Kidney glomerular epithelial cell (primary cell): Measurements from ENCODE around the gene FAM229A.
"Not testable (repeated sequence)": the region's sequence is repeated elsewhere in the genome, so short reads cannot be mapped to it uniquely, and the experiment has no call there.

Experiments
- DNase-seq: peaks from one replicate; lab custom pipeline; 2025; lab: John Stamatoyannopoulos, UW

The FAM229A gene

DNA sequence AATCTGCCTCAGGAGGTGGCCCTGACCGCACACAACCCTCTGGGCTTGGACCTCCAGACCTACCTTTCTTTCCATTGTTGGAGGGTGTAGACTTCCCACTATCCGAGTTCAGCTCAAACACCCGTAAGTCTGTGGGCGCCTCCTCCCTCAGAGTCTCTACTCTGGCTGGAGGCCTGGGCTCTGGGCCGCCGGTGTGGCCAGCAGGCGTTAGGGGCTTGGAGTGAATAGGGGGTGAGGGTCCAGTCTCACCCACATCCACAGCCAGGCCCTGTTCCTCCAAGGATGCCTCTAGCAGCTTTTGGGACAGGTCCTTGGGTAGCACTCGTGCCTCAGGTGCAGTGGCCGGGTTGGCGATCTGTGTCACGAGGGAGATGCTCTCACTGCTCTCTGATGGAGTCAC is 13.9 kb upstream of the FAM229A start:
- DNase-seq = no peak

DNA sequence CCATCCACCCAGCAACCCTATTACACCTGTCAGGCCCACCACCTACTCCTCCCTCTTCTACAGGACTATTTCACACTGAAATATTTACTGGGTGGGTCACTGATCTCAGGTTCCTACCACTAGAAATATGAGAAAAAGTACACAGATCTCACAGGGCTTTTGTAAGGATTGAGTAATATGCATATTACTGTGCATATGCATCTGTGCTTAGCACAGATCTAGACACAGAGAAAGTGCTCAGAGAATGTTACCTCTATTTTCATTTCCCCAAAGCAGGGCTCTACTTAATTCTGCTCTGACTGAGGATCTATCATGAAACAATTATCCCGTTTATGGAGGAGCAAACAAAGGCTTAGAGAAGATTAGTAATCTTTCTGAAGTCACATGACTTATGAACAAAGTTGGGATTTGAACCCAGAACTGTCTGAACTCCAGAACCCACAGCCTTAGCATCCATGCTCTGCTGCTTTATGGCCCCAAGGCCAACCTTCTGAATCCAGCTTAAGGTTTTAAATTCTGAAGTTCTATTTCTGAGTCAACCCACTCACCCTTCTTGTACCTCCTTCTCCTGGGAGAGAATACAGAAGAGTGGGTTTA is 11.8 kb upstream of the FAM229A start:
- no peak for DNase-seq

DNA sequence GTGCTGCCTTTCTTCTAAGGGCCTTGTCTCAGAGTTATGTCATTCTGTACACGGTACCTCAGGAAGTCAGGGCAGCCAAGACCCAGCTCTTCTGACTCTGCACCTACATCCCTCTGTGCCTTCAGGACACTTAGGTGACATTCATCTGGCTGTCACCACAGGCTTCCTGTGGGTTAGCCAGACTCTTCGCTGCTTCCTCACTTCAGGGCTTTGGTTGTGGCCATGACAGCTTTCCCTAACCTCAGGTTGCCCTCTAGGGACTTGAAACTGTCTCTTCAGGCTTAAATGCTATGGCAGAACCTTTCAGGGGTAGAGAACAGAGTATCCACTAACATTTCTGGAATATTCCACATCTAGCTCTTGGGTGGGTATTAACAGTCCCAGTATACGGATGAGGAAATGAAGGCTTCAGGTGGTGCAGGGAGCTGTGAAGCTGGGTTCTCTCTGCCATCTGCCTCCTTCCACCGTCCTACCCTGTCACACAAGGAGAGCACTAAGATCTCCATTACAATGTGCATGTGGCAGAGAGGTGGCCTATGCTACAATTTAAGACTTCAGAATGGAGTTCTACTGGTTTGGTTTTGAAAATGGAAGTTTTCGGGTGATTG is 10.0 kb upstream of the FAM229A start:
- no peak for DNase-seq

DNA sequence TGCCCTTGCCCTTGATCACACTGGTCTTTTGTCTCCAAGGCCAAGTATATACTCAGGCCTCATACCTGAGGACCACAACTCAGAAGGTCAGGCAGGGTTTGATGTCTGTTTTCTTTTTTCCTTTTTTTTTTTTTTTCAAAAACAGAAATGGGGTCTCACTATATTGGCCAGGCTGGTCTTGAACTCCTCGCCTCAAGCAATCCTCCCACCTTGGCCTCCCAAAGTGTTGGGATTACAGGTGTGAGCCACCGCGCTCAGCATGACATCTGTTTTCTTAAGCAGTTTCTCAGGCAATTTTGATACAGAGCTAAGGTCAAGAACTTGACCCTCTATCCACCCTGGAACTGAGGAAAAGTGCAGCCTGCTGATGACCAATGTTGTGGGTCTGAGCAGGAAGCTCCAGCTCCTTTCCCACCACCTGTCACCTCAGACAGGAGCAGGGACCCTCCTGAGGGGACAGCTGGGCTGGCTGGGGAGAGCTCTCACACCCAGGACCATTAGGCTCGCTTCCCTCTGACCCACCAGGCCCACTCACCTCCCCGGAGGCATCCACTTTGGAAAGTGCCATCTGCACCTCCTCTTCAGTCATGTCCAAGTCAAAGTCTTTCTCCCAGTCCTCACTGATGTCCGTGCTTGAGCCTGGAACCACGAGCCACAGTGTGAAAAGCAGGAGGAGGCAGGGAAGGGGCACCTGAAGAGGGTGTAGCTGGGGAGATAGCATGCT is 5.8 kb upstream of the FAM229A start:
- DNase-seq = no peak

DNA sequence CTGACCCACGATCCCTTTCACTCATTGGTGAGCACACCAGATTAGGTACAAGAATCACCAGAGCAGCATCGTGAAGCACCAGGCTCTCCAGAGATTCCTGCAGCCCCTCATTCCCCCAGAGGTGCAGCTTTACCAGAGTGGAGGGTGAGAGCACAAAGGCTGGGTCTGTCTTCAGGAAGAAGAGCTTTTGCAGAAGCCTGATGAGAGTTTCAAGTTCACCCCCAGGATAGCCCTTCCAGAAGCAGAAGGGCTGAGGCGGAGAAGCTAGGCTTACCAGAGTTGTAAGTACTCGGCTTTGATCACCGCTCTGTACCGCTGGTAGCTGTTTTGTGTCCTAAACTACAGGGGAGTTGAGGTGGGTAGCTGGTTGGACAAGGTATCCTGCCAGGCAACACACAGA is 3.2 kb upstream of the FAM229A start:
- no peak for DNase-seq

DNA sequence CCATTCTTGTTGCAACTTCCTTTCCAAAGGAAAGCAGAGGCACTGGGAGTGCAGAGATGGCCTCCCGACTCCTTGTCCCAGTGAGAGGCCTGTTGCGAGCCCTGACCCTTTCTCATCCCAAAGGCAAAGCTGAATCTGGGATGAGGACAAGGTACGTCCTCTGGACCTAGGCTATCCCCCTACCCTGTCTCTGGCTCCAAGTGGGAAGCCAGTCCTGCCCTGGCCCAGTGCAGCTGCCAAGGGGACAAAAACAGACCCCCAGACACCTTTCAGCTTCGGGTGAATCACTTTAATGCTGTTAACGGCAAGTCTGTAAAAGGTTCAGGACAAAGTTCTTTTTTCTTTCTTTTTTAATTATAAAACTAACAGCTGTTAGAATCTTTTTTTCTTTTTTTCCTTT is 2.6 kb upstream of the FAM229A start:
- no peak for DNase-seq

DNA sequence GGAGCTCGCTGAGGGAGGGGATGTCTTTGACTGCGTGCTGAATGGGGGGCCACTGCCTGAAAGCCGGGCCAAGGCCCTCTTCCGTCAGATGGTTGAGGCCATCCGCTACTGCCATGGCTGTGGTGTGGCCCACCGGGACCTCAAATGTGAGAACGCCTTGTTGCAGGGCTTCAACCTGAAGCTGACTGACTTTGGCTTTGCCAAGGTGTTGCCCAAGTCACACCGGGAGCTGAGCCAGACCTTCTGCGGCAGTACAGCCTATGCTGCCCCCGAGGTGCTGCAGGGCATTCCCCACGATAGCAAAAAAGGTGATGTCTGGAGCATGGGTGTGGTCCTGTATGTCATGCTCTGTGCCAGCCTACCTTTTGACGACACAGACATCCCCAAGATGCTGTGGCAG is 1.4 kb upstream of the FAM229A start:
- DNase-seq = no peak

DNA sequence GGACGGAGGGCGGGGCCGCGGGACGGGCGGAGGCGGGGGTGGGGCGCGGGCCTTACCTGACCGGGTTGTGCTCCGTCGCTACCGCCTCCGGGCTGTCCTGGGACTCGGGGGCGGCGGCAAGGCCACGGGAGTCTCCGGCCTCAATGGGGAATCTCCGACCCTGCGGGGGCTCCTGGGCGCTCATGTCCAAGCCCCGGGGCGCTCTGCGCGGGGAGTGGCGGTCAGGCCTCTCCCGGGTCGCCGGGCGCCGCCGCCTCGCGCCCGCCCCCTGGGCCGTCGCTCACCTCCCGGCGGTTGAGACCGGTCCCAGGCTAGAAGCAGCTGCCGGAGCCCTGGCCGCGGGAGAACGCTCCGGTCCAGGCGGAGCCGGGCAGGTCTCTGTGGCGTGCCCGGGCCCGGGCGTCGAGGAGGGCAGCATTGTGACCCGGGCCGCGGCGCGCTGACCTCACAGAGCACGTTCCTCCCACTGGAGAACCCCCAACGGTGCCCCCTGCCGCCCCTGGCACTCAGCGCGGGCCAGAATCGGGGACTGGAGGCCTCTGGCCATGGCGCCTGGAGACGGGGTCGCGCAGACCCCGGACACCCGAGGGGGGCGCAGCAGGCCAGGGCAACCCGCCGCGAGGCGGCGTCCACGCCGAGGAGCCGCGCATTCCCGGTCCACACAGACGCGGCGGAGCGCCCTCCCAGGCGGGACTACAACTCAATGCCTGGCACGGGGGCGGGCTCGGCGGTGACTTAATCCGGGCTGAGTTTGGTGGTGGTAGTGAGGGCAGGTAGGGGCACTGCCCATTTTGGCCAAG is 411 bp downstream of the FAM229A start:
- DNase-seq = no peak

DNA sequence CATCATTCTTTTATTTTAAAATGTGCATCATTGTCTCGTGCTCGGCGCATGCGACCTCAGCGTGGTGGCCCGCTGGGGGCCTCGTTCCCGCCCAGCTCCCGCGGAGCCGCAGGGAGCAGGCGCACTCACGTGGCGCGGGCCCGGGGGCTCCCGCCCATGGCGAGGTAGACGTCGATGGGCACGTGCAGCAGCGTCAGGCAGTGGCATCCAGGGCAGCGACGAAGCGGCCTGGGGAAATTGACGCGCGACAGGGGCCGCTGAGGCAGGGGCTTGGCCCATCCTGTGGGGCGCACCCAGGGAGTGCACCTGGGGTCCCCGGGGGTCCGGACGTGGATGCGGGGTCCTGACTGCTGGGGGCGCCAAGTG is 994 bp downstream of the FAM229A start:
- no peak for DNase-seq

DNA sequence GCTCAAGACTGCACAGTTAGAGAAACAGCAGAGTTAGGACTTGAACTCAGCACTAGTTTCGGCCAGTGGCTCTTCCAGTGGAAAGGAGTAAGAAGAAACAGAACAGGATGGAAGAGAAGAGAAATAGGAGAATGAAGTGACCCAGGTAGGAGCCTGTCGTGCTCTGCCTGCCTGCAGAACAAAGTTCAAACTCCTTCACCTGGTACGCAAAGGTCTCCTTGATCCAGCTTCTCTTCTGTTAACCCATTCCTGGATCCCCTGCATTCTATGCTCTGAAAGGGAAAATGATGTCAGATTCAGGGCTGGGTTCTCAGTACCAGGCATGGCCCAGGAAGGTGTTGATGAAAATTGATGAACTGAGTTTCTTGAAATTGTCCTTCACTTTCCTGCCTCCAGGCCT is 3.9 kb downstream of the FAM229A start:
- no peak for DNase-seq

DNA sequence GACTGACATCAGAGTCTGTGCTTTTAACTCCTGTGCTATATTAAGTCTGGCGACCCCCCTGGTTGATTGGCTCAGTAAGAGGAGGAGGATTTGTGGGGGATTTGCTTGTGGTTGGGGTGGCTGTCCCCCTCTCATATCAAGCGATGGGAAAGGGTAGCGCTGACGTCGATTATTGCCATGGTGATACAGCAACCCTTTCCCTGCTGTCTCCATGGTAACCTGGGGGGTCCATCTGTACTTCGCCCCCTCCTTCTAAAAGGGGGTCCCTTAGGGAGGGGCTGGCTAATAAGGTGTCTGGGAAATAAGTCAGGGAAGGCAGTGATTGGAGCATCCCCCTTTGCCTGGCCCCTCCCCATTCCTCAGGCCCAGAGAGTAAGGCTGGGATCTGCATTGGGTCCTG is 4.7 kb downstream of the FAM229A start:
- DNase-seq = no peak

DNA sequence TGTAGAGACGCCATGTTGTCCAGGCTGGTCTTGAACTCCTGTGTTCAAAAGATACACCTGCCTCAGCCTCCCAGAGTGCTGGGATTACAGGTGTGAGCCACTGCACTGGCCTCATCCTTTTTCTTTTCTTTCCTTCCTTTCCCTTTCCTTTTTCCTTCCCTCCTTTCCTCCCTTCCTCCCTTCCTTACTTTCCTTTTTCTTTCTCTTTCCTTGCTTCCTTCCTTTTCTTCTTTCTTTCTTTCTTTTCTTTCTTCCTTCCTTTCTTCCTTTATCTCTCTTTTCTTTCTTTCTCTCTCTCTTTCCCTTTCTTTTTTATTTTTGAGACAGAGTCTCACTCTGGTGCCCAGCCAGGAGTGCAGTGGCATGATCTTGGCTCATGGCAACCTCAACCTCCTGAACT is 5.8 kb downstream of the FAM229A start:
- no peak for DNase-seq

DNA sequence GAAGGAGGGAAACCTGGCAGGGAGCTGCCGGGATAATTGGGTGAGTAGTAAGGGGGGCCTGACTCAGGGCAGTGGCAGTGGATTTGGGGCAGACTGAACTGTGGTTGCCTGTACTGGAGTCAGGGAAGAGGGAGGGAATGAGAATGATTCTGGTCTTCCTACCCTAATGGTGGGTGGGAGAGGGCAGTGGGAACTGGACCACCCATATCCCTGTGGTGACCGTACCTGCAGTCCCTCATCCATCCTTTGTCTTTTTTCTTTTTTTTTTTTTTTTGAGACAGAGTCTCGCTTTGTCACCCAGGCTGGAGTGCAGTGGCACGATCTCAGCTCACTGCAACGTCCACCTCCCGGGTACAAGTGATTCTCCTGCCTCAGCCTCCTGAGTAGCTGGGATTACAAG is 6.5 kb downstream of the FAM229A start:
- DNase-seq = not testable (repeated sequence)

DNA sequence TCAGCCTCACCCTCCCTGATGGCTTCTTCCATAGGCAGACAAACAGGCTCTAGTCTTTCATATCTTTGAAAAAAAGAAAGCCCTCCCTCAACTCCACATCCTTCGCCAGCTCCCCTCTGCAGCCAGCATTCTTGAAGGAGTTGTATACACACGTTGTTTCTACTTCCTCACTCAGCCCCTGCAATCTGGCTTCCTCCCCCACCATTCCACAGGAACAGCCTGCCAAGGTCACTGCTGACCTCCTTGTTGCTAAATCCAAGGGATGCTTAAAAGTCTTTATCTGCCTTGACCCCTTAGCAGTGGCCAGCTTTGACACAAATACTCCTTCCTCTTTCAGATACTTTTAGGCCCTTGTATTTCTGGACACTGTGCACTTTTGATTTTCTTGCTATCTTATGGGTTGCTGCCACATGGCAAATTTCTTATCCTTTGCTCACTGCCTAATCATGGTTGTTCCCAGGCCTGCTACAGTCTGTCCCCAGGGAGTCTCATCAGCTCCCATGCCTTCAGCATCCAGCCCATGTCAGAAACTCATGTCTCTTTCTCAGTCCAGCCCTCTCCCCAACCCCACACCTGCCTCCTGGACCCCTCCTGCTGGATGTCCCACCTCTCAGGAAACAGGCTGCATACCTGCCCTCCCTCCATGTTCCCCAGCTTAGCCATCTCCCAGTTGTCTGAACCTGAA is 8.3 kb downstream of the FAM229A start:
- no peak for DNase-seq

DNA sequence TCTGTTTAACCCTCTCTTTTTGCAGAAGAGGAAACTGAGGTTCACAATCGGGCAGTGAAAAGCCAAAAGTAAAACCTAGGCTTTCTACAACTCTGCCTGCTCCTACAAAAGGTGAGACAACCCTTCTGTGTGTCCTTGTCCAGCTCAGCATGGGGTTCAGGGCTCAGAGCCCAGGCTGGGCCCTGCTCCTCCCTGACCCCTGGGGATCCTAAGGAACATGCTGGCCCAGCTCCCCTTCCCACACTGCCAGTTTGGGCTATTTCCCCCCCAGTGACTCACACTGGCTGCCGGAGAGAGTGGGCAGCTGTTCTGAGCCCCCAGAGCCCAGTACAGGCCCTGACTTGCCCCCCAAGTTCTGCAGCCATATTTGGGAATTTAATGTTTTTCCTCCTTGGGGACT is 8.9 kb downstream of the FAM229A start:
- DNase-seq = no peak

DNA sequence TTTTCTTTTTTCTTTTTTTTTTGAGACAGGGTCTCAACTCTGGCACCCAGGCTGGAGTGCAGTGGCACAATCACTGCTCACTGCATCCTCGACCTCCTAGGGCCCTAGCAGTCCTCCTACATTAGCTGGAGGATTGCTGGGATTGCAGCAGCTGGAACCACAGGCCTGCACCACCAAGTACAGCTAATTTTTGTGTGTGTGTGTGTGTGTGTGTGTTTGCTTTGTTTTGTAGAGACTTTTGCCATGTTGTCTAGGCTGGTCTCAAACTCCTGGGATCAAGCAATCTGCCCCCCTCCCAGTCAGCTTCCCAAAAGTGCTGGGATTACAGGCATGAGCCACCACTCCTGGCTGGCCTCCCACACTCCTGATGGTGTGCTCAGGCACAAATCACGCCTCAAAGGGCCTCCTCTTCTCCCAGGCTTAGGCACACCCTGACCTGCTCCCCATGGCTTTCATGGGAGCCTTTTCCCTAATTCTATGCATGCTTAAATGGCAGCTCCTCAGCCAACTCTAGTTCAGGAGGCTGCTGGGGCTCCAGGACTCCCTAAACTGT is 9.4 kb downstream of the FAM229A start:
- no peak for DNase-seq

DNA sequence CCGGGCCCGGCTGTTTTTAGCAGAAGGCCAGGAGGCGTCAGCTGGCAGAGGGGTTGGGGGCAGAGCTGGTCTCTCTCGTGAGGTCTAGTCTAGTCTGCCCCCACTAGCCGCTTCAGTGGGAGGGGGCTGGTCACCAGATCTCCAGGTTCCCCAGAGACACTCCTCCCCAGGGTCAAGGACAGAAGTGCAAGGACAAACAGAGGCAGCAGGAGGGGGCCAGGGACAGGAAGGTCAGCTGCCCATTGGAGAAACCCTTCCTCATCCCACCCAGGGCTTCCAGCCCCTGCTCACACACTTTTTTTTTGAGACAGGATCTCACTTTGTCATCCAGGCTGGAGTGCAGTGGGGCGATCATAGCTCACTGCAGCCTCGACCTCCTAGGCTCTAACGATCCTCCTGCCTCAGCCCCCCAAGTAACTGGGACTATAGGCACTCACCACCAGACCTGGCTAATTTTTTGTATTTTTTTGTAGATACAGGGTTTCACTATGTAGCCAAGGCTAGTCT is 10.0 kb downstream of the FAM229A start:
- DNase-seq = no peak

DNA sequence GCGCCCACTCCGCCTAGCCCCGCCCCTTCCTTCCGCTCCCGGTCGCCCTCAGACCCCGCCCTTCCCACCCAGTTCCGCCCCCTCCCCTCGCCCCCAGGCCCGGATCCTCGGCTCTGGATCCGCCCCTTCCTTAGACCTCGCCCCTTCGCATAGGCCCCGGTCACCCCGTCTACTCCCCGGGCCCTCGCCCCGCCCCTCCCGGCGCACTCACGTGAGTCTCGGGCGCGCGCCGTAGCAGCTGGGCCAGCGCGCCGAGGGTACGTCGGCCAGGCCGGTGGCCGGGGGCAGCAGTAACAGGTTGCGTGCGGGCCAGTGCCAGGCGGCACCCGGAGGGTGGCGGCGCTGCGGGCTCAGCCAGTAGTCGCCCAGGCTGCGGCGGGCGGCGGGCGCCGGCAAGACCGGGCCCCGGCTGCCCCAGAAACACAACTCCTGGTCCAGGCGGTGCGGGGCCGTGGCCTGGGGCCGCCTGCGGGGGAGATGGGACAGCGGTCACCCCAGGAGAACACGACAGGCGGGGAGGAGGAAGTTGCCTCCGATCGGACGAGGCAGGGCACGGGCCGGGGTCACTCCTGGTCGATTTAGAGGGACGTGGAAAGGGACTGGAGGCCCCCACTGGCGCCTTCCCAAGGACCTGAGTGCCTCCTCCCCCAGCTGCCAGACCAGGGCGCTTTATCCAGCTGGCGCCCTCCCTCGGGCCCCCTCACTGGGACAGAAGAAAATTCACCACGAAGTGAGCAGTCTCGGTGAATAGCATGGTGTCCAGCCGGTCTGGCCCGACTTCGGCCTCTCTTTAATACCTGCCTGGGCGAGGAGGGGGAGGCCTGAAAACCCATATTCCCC is 10.7 kb downstream of the FAM229A start:
- DNase-seq = peak; percentile 73

DNA sequence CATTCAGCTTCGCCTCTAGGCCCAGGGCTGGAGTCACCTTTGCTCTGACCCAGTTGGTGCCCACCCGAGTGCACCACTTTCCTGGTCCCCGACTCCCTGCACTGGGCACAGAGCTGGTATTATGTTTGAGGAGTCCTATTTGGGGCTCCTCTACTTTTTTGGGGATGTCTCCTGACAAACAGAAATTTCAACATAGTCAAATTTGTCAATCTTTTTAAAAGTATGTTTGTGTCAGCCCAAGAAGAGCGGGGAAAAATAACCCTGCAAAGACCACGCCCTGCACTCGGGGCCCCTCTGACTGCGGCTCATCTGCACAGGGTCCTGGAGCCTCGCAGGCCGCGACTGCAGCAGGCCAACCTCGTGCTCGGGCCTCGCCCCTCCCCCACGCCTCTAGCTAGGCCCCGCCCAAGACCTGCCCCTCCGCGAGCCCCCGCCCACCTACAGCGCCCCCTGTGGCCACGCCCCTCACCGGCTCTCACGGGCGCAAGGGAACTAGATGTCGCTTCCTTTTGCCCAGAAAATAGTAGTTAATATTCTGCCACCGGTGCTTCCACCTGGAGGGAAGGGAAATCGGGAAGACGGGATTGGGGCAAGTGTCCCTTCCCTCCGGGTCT is 11.4 kb downstream of the FAM229A start:
- DNase-seq = peak; percentile 73

DNA sequence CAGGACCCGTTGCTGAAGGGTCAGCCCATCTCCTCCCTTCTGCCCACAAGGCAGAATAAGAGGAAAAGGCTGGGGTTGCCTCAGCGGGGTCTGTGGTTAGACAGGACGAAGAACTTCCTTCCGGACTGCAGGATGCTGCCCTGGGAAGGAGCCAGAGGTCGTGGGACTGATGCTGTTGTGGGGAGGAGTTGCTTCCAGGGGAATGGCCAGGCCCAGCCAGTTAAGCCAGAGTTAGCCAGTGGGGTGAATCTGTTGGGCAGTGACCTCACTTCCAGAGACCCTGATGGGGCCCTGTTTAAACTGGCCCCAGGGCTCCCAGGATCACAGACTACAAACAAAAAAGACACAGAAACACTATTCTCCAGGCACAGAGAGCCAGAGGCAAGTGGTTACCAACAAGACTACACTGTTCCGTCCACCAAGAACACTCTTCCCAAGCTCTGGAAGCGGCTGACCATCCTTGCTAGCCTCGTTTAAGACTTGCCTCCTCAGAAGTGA is 13.0 kb downstream of the FAM229A start:
- no peak for DNase-seq
